Activated CD4-positive, alpha-beta T cell treated with anti-CD3 and anti-CD28 coated beads, Interleukin-2, amount 10 ng/mL, durations not matched to agents 7 days and 5 days (primary cell): Measurements from ENCODE around the gene POU2F1. TPM values are rescaled to one million over a fixed set of nuclear protein-coding genes. Genes with fewer than 3 reads are reported as not detected.

ENCODE experiments used
- CTCF ChIA-PET: fragments of 350-600 bp; sonication (Branson Sonifier 250); formaldehyde crosslinking; loops from one replicate; lab custom pipeline; 2021; ENCODE audit warnings: antibody characterized with exemption; lab: Charles Lee
- POLR2A ChIA-PET: fragments of 350-600 bp; sonication (Branson Sonifier 250); formaldehyde crosslinking; loops from one replicate; lab custom pipeline; 2021; ENCODE audit warnings: antibody characterized with exemption; lab: Charles Lee
- DNase-seq: peaks from one replicate; pipeline ENCODE4 v3.0.0-alpha.2; 2020
- H3K27ac Mint-ChIP-seq: one replicate; pipeline ENCODE4 v1.8.0; 2021; ENCODE audit warnings: mild to moderate bottlenecking, moderate library complexity, mixed read lengths
- H3K27me3 Mint-ChIP-seq: one replicate; pipeline ENCODE4 v1.8.0; 2021; ENCODE audit warnings: mixed read lengths
- H3K36me3 Mint-ChIP-seq: one replicate; pipeline ENCODE4 v1.8.0; 2021; ENCODE audit warnings: low read depth, mixed read lengths
- H3K4me1 Mint-ChIP-seq: one replicate; pipeline ENCODE4 v1.8.0; 2021; ENCODE audit warnings: mixed read lengths
- H3K4me3 Mint-ChIP-seq: one replicate; pipeline ENCODE4 v1.8.0; 2021; ENCODE audit warnings: mild to moderate bottlenecking, moderate library complexity, mixed read lengths
- H3K9me3 Mint-ChIP-seq: one replicate; pipeline ENCODE4 v1.8.0; 2021; ENCODE audit warnings: mixed read lengths
- total RNA-seq, 2 experiments: library from RNA; stranded (reverse); gene quantifications; one replicate each; pipeline ENCODE4 v1.2.3, GENCODE V29; 2021

The POU2F1 gene
- total RNA-seq, 2 experiments from 2014 or later = 22.0 to 22.3 TPM

DNA sequence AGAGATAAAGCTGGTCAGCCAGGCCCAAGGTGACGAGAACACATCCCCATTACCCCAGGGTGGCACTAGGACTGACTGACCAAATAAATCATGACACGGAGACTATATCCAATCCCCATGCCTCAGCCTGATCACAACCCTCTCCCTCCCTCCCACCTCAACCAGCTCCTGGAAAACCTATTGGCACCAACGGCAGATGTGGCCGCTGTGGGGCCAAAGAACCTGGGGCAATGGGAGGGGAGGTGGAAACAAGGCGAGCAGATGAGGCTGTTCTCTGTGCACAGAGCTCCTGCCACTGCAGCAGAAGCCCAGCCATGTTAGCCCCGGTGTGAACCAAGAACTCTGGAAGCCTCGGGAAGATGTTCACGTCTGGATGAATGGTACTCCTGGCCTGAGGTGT lies 220.1 kb downstream of the POU2F1 start:
- ChIA-PET CTCF (interaction anchor here (0.8 to 2.7 kb wide), 6 partner anchors 8 to 176 kb away, joined by 3 to 6 read pairs (median 4); partner anchors contain the start of gene CD247), POLR2A (no interaction called here)
- no peak for DNase-seq
- Mint-ChIP-seq H3K36me3 (peaks cover 81% of the 10 kb centered on the region), H3K9me3 (no peaks in the 10 kb centered on the region), H3K4me1 (peaks cover 95% of the 10 kb centered on the region), H3K27me3 (no peaks in the 10 kb centered on the region), H3K4me3 (no peak overlapping the region), H3K27ac (peak overlapping the region; percentile 90)

DNA sequence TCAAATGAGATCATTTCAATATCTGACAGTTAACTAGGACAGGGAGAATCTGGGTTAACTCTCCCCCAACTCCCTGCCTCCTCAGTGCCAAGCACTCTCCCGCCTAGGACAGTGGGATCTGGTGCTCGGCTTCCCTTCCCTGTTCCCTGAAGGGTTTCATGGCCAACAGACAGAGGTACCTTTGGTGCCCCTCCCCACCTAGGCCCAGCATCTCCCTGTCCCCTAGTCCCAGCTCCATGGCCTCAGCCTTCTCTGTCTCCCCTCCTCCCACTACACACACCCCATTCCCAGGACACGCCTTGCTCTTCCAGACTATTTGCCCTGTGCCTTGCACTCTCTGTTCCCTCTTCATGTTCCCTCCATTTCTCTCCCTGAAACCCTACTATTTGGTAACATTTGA lies 220.5 kb downstream of the POU2F1 start:
- H3K9me3 Mint-ChIP-seq = no peaks in the 10 kb centered on the region
- no peak for DNase-seq
- no peaks in the 10 kb centered on the region for H3K27me3 Mint-ChIP-seq
- H3K36me3 Mint-ChIP-seq = peaks cover 81% of the 10 kb centered on the region
- H3K4me1 Mint-ChIP-seq = peaks cover 95% of the 10 kb centered on the region
- ChIA-PET POLR2A (no interaction called here), CTCF (interaction anchor here (0.8 to 2.7 kb wide), 6 partner anchors 8 to 176 kb away, joined by 3 to 6 read pairs (median 4); partner anchors contain the start of gene CD247)
- no peak overlapping the region for H3K4me3 Mint-ChIP-seq
- peak overlapping the region; percentile 90 for H3K27ac Mint-ChIP-seq

DNA sequence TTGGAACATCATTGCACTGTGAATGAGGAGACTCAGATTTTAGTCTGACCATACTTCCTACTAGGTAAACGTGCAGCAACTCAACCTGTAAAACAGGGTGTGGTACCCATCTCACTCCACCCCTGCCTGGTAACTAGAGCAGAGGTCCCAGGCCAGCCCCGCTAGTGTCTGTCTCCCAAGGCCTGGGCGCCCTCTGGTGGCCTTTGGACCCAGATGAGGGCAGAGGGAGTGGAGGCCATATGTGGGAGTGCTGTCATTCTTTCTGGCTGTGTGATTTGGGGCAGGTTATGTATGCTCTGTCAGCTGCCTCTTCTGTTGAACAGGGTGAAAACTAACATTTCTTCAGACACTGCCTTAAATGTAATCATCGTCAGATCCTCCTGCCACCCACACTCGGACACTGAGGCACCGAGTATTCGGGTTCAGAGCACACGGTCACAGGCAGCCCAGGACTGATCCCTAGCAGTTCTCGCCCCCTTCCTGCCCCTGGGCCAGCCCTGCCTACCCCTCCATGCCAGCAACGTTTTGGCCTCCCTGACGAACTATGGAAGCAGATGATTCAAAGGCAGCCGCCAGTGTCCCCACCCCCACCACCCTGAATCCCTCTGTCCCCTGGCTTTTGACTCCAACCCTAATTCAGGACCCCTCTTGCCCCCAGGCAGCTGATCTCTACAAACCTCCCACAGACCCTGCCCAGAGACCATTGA lies 221.6 kb downstream of the POU2F1 start:
- Mint-ChIP-seq H3K4me1 (peaks cover 94% of the 10 kb centered on the region), H3K9me3 (no peaks in the 10 kb centered on the region), H3K27me3 (no peaks in the 10 kb centered on the region), H3K36me3 (peaks cover 77% of the 10 kb centered on the region), H3K4me3 (peak overlapping the region; percentile 27), H3K27ac (peak overlapping the region; percentile 90)
- POLR2A ChIA-PET = no interaction called here
- CTCF ChIA-PET = interaction anchor here (0.9 to 2.7 kb wide), 6 partner anchors 8 to 91 kb away, joined by 3 to 11 read pairs (median 4); no protein-coding TSS in a partner anchor
- DNase-seq = peak; percentile 90

DNA sequence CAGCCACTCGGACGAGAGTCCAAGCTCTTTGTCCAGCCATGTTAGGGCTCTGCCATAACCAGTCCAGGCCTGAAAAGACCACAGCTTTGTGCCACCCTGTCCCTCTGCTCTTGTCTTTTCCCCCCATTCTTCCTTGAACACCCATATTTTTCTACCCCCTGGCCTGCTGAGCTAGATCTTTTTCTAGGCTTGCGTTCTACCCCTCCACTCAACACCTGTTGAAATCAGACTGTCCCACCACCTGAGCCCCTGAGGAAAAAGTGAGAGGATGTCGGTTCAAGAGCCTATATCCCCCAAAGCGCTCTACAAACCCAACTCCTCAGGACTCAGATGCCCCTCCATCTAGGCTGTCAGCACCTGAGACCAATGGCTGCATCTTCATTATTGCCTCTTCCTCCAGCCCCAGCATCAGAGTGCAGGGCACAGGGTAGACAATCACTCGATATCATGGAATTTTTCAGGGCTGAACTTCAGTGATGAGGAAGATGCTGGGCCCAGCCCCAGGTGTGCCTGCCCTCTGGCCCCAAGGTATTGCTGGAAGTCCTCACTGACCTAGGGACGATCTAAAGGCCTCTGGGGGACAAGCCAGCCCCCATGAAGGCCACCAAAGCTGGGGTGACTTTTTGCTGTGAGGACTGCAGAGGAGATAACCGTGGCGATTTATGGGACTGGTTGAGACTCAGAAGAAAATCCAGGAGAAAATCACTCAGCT lies 222.3 kb downstream of the POU2F1 start:
- Mint-ChIP-seq H3K27ac (peak overlapping the region; percentile 90), H3K4me1 (peaks cover 96% of the 10 kb centered on the region), H3K36me3 (peaks cover 75% of the 10 kb centered on the region), H3K9me3 (no peaks in the 10 kb centered on the region), H3K4me3 (peak overlapping the region; percentile 27), H3K27me3 (no peaks in the 10 kb centered on the region)
- CTCF ChIA-PET = interaction anchor here (0.9 to 2.7 kb wide), 8 partner anchors 7 to 384 kb away, joined by 3 to 11 read pairs (median 4); no protein-coding TSS in a partner anchor
- DNase-seq = no peak
- POLR2A ChIA-PET = no interaction called here

DNA sequence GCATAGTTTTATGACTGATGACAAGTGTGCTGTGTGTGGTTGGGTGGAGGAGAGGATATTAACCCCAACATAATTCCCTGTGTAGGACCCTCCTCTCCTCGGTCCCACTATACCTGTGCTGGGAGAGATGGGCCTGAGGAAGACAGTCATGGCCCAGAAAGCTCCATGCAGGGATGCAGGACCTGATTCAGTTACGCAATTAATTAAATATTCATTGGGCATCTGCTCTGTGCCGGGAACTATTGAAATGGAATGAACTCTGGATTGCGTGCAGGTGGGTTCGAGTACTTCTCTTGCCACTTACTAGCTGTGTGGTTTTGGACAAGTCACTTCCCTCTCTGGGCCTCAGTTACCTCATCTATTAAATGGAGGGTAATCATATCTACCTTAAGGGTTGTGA lies 223.1 kb downstream of the POU2F1 start:
- H3K27me3 Mint-ChIP-seq = no peaks in the 10 kb centered on the region
- peaks cover 95% of the 10 kb centered on the region for H3K4me1 Mint-ChIP-seq
- no peak overlapping the region for H3K4me3 Mint-ChIP-seq
- peak overlapping the region; percentile 68 for H3K27ac Mint-ChIP-seq
- no peak for DNase-seq
- peaks cover 68% of the 10 kb centered on the region for H3K36me3 Mint-ChIP-seq
- ChIA-PET POLR2A (no interaction called here), CTCF (interaction anchor here (0.9 to 1.1 kb wide), 5 partner anchors 30 to 385 kb away, joined by 3 to 4 read pairs (median 3); no protein-coding TSS in a partner anchor)
- H3K9me3 Mint-ChIP-seq = no peaks in the 10 kb centered on the region

DNA sequence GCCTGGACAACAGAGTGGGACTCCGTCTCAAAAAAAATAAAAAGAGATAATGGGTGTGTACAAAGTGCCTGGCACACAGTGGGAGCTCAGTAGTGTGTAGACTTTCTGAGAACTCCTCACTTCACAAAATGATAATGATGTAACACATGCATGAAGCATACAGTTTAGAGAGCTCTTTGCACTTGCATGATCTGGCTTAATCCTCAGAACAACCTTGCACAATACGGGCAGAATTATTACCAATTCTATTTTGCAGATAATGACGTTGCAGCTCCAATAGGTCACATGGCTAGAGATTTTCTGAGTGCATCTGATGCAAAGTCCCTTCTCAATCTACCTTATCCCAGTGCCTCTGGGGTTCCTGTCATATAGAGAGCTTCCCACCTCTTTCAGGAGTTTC lies 226.3 kb downstream of the POU2F1 start:
- H3K36me3 Mint-ChIP-seq = peaks cover 50% of the 10 kb centered on the region
- peak overlapping the region; percentile 97 for H3K27ac Mint-ChIP-seq
- no peak for DNase-seq
- CTCF ChIA-PET = interaction anchor here (1.0 to 2.0 kb wide), 9 partner anchors 8 to 93 kb away, joined by 3 to 13 read pairs (median 3); partner anchors contain the start of gene CD247
- H3K27me3 Mint-ChIP-seq = no peaks in the 10 kb centered on the region
- H3K4me1 Mint-ChIP-seq = peaks cover 86% of the 10 kb centered on the region
- POLR2A ChIA-PET = interaction anchor here (0.6 kb wide), 2 partner anchors 34 to 586 kb away, joined by 3 read pairs; no protein-coding TSS in a partner anchor
- H3K9me3 Mint-ChIP-seq = no peaks in the 10 kb centered on the region
- peak overlapping the region; percentile 61 for H3K4me3 Mint-ChIP-seq

DNA sequence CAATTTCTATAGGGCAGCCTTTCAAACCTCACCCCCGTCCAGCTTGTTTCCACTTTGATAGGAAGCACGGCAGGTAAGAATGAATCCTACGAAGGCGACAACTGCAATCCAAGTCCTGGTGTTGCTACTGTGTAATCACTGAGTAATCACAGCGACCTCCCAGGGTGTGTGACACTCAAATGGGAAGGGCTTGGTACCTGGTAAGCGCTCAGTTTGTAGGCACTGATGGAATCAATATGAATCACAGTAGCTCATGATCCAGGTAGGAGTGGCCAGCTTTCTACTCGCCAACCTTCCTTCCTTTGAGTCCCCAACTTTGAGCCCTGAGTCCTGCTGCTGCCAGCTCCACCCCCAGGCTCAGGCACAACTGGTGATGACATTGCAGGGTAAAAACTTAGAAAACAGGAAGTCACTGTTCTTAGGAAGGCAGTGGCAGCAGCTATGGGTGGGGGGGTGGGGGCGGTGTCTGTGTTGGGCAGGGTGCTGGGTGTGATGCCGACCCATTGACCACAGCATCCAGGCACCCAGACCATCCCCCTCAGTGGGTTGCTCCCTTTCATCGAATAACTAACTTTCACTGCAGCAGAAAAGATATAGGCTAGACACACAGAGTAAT lies 226.9 kb downstream of the POU2F1 start:
- peak overlapping the region; percentile 97 for H3K27ac Mint-ChIP-seq
- peak overlapping the region; percentile 61 for H3K4me3 Mint-ChIP-seq
- no peaks in the 10 kb centered on the region for H3K9me3 Mint-ChIP-seq
- H3K4me1 Mint-ChIP-seq = peaks cover 86% of the 10 kb centered on the region
- peaks cover 50% of the 10 kb centered on the region for H3K36me3 Mint-ChIP-seq
- CTCF ChIA-PET = interaction anchor here (1.0 to 2.0 kb wide), 13 partner anchors 9 to 185 kb away, joined by 3 to 13 read pairs (median 4); partner anchors contain the start of gene CD247
- peak; percentile 81 for DNase-seq
- no peaks in the 10 kb centered on the region for H3K27me3 Mint-ChIP-seq
- POLR2A ChIA-PET = interaction anchor here (0.6 kb wide), 1 partner anchor 34 kb away, joined by 3 read pairs; no protein-coding TSS in a partner anchor

DNA sequence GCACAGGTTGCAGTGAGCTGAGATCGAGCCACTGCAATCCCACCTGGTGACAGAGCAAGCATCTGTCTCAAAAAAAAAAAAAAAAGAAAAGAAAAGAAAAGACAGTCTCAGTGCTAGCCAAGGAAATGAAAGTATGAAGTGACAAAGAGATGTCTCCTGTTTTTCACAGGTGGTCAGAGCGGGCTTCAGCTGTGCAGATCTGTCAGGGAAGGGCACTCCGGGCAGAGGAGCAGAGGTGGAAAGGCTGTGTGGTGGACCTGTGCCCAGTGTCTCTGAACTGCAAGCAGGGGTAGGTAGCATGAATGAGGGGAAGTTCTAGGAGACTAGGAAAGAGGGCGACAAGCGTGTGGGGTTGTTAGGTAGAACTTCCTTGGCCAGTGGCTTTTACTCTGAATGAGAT lies 230.2 kb downstream of the POU2F1 start:
- DNase-seq = no peak
- CTCF ChIA-PET = interaction anchor here (1.1 to 2.7 kb wide), 5 partner anchors 9 to 264 kb away, joined by 3 to 8 read pairs (median 6); no protein-coding TSS in a partner anchor
- POLR2A ChIA-PET = interaction anchor here (1.1 kb wide), 1 partner anchor 40 kb away, joined by 6 read pairs; no protein-coding TSS in a partner anchor
- peak overlapping the region; percentile 75 for H3K4me3 Mint-ChIP-seq
- H3K9me3 Mint-ChIP-seq = no peaks in the 10 kb centered on the region
- peaks cover 72% of the 10 kb centered on the region for H3K4me1 Mint-ChIP-seq
- H3K27me3 Mint-ChIP-seq = no peaks in the 10 kb centered on the region
- H3K27ac Mint-ChIP-seq = peak overlapping the region; percentile 94
- H3K36me3 Mint-ChIP-seq = peaks cover 33% of the 10 kb centered on the region

DNA sequence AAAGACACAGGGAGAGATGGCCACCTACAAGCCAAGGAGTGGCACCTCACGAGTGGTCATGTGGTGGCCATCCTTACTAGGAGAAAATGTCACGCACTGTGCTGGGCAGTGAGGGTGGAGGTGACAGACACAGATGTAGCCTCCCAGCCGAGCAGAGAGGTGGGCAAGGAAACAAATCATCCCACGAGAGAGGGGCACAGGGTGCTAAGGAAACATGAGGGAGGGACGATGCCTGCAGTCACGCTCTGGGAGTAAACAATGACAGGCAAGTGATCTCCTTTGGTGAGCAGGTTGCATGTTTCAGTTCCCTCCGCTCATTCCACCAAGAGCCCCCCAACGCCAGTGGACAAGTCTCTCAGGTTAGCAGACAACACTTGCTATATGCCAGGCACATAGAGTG lies 231.8 kb downstream of the POU2F1 start:
- POLR2A ChIA-PET = no interaction called here
- Mint-ChIP-seq H3K27ac (peak overlapping the region; percentile 94), H3K36me3 (peaks cover 28% of the 10 kb centered on the region), H3K9me3 (no peaks in the 10 kb centered on the region), H3K4me3 (peak overlapping the region; percentile 35), H3K4me1 (peaks cover 72% of the 10 kb centered on the region), H3K27me3 (no peaks in the 10 kb centered on the region)
- DNase-seq = no peak
- CTCF ChIA-PET = interaction anchor here (2.7 kb wide), 1 partner anchor 28 kb away, joined by 7 read pairs; no protein-coding TSS in a partner anchor

DNA sequence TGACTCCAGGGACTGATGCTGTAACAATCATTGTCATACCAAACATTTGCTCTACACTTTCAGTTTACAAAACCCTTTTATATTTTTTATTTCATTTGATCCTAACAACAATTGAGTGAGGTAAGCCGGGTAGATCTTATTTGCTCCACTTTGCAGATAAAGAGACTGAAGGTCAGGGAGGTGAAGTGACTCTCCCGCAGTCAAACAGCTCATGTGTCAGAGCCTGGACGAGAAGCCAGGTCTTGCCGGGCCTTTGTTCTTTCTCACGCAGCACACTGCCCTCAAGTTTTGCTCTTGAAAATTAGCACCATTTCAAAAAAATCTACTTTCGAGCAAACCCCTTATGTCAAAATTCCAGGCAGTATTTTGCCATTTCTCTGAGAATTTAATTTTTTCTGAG lies 232.4 kb downstream of the POU2F1 start:
- Mint-ChIP-seq H3K4me3 (peak overlapping the region; percentile 58), H3K27ac (peak overlapping the region; percentile 87), H3K36me3 (peaks cover 33% of the 10 kb centered on the region), H3K27me3 (no peaks in the 10 kb centered on the region), H3K9me3 (no peaks in the 10 kb centered on the region), H3K4me1 (peaks cover 72% of the 10 kb centered on the region)
- ChIA-PET CTCF (interaction anchor here (1.2 kb wide), 1 partner anchor 262 kb away, joined by 3 read pairs; no protein-coding TSS in a partner anchor), POLR2A (no interaction called here)
- no peak for DNase-seq

DNA sequence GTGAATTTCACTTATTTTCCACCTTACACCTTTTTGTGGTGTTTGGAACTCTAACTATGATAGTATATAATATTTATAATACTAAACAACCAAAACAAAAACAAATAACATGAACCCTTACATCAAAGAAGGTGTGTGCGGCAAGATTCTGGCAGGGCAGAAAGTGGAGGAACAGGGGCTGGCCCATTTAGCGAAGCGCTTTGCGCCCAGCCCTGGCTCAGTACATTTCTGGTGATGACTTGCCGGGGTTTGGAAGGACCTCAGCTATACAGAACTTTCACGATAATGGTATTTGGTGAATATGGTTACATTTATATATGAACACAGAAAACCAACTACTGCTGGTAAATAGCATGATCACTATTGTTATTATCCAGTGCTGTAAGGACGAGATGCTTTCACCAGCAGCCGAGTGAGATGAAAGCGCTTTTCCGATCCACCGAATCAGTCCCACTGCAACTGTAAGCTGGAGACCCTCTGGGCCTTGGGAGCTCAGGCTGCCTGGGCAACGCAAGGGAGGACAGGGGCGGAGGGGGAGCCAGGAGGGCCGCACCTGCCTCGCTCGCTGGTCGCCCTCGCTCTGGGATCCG lies 233.7 kb downstream of the POU2F1 start:
- no peaks in the 10 kb centered on the region for H3K27me3 Mint-ChIP-seq
- ChIA-PET POLR2A (interaction anchor here (0.6 to 1.2 kb wide), 2 partner anchors 16 to 63 kb away, joined by 3 read pairs; partner anchors contain the start of gene CD247), CTCF (interaction anchor here (0.8 to 3.3 kb wide), 9 partner anchors 10 to 261 kb away, joined by 3 to 15 read pairs (median 3); no protein-coding TSS in a partner anchor)
- peak overlapping the region; percentile 87 for H3K27ac Mint-ChIP-seq
- peak; percentile 47 for DNase-seq
- H3K9me3 Mint-ChIP-seq = no peaks in the 10 kb centered on the region
- H3K4me1 Mint-ChIP-seq = peaks cover 68% of the 10 kb centered on the region
- H3K4me3 Mint-ChIP-seq = peak overlapping the region; percentile 77
- H3K36me3 Mint-ChIP-seq = peaks cover 35% of the 10 kb centered on the region
